Keratinocyte (primary cell): Measurements from ENCODE around the gene FAM241A. TPM values are rescaled to one million over a fixed set of nuclear protein-coding genes. Genes with fewer than 3 reads are reported as not detected.

Source experiments
- DNase-seq: peaks from one replicate; pipeline ENCODE4 v3.0.0-alpha.2; 2011; ENCODE audit warnings: low read depth, missing footprints, low spot score
- FAIRE-seq: peaks from 2 replicates; lab custom pipeline; 2011; peaks lifted over from hg19 to GRCh38; lab: Jason Lieb, UNC
- H2AFZ ChIP-seq: 2 replicates; pipeline ENCODE4 v1.6.0; 2012; ENCODE audit warnings: low read length, control low read depth, inconsistent platforms; ENCODE audit not compliant: control insufficient read depth
- H3K27ac ChIP-seq: 2 replicates; pipeline ENCODE4 v1.5.1; 2011; ENCODE audit warnings: low read length; ENCODE audit not compliant: control insufficient read depth, insufficient read depth
- H3K27me3 ChIP-seq: 3 replicates; pipeline ENCODE4 v1.6.0; 2011; ENCODE audit warnings: low read length; ENCODE audit not compliant: control insufficient read depth, insufficient read depth; ENCODE audit errors: extremely low read depth
- H3K36me3 ChIP-seq, 2 experiments: 2 replicates in 1 of 2; 3 replicates in 1 of 2; pipeline ENCODE4 v1.5.1; 2011; ENCODE audit warnings: low read length in 2 of 2, mild to moderate bottlenecking in 1 of 2; ENCODE audit not compliant: control insufficient read depth in 2 of 2, insufficient read depth in 2 of 2; ENCODE audit errors: extremely low read depth in 1 of 2
- H3K4me1 ChIP-seq: 3 replicates; pipeline ENCODE4 v1.5.1; 2011; ENCODE audit warnings: low read length; ENCODE audit not compliant: control insufficient read depth, insufficient read depth; ENCODE audit errors: extremely low read depth
- H3K4me2 ChIP-seq: 3 replicates; pipeline ENCODE4 v1.6.0; 2011; ENCODE audit warnings: low read depth, low read length; ENCODE audit not compliant: control insufficient read depth, insufficient read depth; ENCODE audit errors: extremely low read depth
- H3K4me3 ChIP-seq, 3 experiments: fragments of 200-600 bp in 1 of 3; sonication (generic) in 1 of 3; 2 replicates in 2 of 3; 3 replicates in 1 of 3; pipeline ENCODE4 v1.5.1; 2011 to 2016; ENCODE audit warnings: low read length in 3 of 3, mild to moderate bottlenecking in 3 of 3, control low read depth in 2 of 3, inconsistent platforms in 1 of 3, low read depth in 1 of 3, mixed read lengths in 1 of 3, mixed run types in 1 of 3, moderate library complexity in 1 of 3; ENCODE audit not compliant: control insufficient read depth in 2 of 3, insufficient read depth in 2 of 3; ENCODE audit errors: extremely low read depth in 1 of 3
- H3K79me2 ChIP-seq: 2 replicates; pipeline ENCODE4 v1.6.0; 2012; ENCODE audit warnings: low read length; ENCODE audit not compliant: control insufficient read depth, insufficient read depth
- H3K9ac ChIP-seq: 3 replicates; pipeline ENCODE4 v1.6.0; 2011; ENCODE audit warnings: low read length; ENCODE audit not compliant: control insufficient read depth, insufficient read depth; ENCODE audit errors: extremely low read depth
- H3K9me1 ChIP-seq: 3 replicates; pipeline ENCODE4 v1.6.0; 2011; ENCODE audit warnings: low read length; ENCODE audit not compliant: control insufficient read depth, insufficient read depth; ENCODE audit errors: extremely low read depth
- H3K9me3 ChIP-seq: 2 replicates; pipeline ENCODE4 v1.5.1; 2012; ENCODE audit warnings: low read depth, low read length; ENCODE audit not compliant: control insufficient read depth
- H4K20me1 ChIP-seq: 3 replicates; pipeline ENCODE4 v1.6.0; 2011; ENCODE audit warnings: low read length; ENCODE audit not compliant: control insufficient read depth, insufficient read depth; ENCODE audit errors: extremely low read depth
- EZH2 ChIP-seq: IDR thresholded peaks from one replicate; pipeline ENCODE4 v1.6.1; 2012; ENCODE audit warnings: inconsistent platforms, mild to moderate bottlenecking, low read length, moderate library complexity
- dilution Hi-C: fragments of 300-500 bp; cut with MboI; formaldehyde crosslinking; loops from one replicate; pipeline ENCODE4 v1.7.0; 2020; ENCODE audit warnings: low sequenced_read_pairs; ENCODE audit not compliant: extremely low pct_ligation_motif_present
- polyA plus RNA-seq, 5 experiments: library from polyadenylated mRNA; depleted of rRNA in 3 of 5; stranded (reverse) in 3 of 5; stranded (forward) in 1 of 5; unstranded in 1 of 5; fragments of >200 nt; gene quantifications; 1 replicate in 1 of 5; 2 replicates in 3 of 5; 3 replicates in 1 of 5; pipeline versions ENCODE4 v1.2.1 to v1.2.3, GENCODE V29; 2011 to 2012; ENCODE audit warnings: missing spikeins in 2 of 5, low read depth in 1 of 5, low replicate concordance in 1 of 5
- TF ChIP-seq, protein P1 (sequence below), 3 experiments: IDR thresholded peaks in 1 of 3; conservative IDR thresholded peaks in 1 of 3; optimal IDR thresholded peaks in 1 of 3; 2 replicates in 2 of 3; 3 replicates in 1 of 3; pipeline versions ENCODE3 to v1.5.1; 2011; ENCODE audit warnings: low read length in 3 of 3, mild to moderate bottlenecking in 3 of 3, moderate library complexity in 2 of 3, control low read depth in 1 of 3, inconsistent platforms in 1 of 3; ENCODE audit not compliant: insufficient read depth in 2 of 3; ENCODE audit errors: extremely low read depth in 1 of 3

FAM241A gene
- polyA plus RNA-seq, 1 donor (not counting 4 experiments of a cell fraction or from before 2014, with no cell fraction given) = 2.9 TPM

DNA sequence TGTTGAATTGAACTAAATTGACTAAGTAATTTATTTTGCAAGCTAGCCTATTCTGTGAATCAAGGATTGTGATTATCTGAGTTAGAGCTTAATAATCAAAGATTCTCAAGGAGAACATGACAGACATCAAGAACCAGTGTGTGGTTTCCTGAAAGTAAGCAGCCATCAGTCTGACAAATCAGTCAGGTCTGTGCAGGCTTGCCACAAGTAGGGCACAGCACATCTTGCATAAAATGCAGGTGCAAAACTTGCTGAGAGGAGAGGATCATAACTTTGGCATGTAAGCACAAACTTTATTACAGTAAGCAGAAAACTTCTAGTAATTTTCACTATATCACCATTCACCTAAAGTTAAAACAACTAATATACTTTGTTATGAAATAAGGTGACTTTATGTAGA, 22.5 kb downstream of the FAM241A start:
- dilution Hi-C loops = no loop called here
- peak overlapping the region; percentile 34 for H3K4me2 ChIP-seq
- TF ChIP-seq, protein P1, sequence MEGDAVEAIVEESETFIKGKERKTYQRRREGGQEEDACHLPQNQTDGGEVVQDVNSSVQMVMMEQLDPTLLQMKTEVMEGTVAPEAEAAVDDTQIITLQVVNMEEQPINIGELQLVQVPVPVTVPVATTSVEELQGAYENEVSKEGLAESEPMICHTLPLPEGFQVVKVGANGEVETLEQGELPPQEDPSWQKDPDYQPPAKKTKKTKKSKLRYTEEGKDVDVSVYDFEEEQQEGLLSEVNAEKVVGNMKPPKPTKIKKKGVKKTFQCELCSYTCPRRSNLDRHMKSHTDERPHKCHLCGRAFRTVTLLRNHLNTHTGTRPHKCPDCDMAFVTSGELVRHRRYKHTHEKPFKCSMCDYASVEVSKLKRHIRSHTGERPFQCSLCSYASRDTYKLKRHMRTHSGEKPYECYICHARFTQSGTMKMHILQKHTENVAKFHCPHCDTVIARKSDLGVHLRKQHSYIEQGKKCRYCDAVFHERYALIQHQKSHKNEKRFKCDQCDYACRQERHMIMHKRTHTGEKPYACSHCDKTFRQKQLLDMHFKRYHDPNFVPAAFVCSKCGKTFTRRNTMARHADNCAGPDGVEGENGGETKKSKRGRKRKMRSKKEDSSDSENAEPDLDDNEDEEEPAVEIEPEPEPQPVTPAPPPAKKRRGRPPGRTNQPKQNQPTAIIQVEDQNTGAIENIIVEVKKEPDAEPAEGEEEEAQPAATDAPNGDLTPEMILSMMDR (optimal IDR thresholded peaks at IDR 0.05 in 1 of 3, IDR thresholded peaks at IDR 0.05 in 1 of 3, conservative IDR thresholded peaks at IDR 0.05 in 1 of 3; ENCODE audit: extremely low read depth in 1 of 3, insufficient read depth in 2 of 3, low read length in 3 of 3) = no peak
- TF ChIP-seq EZH2 = no peak
- H3K4me1 ChIP-seq = peaks cover 35% of the 10 kb centered on the region
- peak; percentile 96 for FAIRE-seq
- H4K20me1 ChIP-seq = no peaks in the 10 kb centered on the region
- no peaks in the 10 kb centered on the region for H3K79me2 ChIP-seq
- H3K4me3 ChIP-seq = no peak overlapping the region
- no peak overlapping the region for H2AFZ ChIP-seq
- peak overlapping the region; percentile 56 for H3K27ac ChIP-seq
- H3K36me3 ChIP-seq = no peaks in the 10 kb centered on the region
- H3K9me1 ChIP-seq = no peaks in the 10 kb centered on the region
- H3K27me3 ChIP-seq = no peaks in the 10 kb centered on the region
- no peak overlapping the region for H3K9ac ChIP-seq
- no peaks in the 10 kb centered on the region for H3K9me3 ChIP-seq
- peak; percentile 75 for DNase-seq

GRCh38 chr4:112168719-112169500, 23.7 kb downstream of the FAM241A start:
- peaks cover 39% of the 10 kb centered on the region for H3K4me1 ChIP-seq
- H4K20me1 ChIP-seq = no peaks in the 10 kb centered on the region
- H2AFZ ChIP-seq = no peak overlapping the region
- H3K27ac ChIP-seq = peak overlapping the region; percentile 90
- H3K9me1 ChIP-seq = no peaks in the 10 kb centered on the region
- H3K4me3 ChIP-seq = no peak overlapping the region
- H3K79me2 ChIP-seq = no peaks in the 10 kb centered on the region
- no peak for FAIRE-seq
- no peak overlapping the region for H3K9ac ChIP-seq
- no peaks in the 10 kb centered on the region for H3K9me3 ChIP-seq
- H3K27me3 ChIP-seq = no peaks in the 10 kb centered on the region
- TF ChIP-seq, protein P1 (optimal IDR thresholded peaks at IDR 0.05 in 1 of 3, IDR thresholded peaks at IDR 0.05 in 1 of 3, conservative IDR thresholded peaks at IDR 0.05 in 1 of 3; ENCODE audit: extremely low read depth in 1 of 3, insufficient read depth in 2 of 3, low read length in 3 of 3) = no peak
- no peak for TF ChIP-seq EZH2
- DNase-seq = no peak
- dilution Hi-C loops = no loop called here
- H3K4me2 ChIP-seq = no peak overlapping the region
- no peaks in the 10 kb centered on the region for H3K36me3 ChIP-seq
